HG03066 (cell line): ENCODE data around the gene SLC29A3.

ENCODE experiments used
- ATAC-seq: cut with Tn5 transposase; IDR thresholded peaks from one replicate; pipeline ENCODE4 v1.9.1; 2021; ENCODE audit warnings: low read depth; ENCODE audit not compliant: unreplicated experiment

Gene SLC29A3

GRCh38 chr10:71388583-71389310 is 69.7 kb downstream of the SLC29A3 start:
- ATAC-seq = no peak

DNA sequence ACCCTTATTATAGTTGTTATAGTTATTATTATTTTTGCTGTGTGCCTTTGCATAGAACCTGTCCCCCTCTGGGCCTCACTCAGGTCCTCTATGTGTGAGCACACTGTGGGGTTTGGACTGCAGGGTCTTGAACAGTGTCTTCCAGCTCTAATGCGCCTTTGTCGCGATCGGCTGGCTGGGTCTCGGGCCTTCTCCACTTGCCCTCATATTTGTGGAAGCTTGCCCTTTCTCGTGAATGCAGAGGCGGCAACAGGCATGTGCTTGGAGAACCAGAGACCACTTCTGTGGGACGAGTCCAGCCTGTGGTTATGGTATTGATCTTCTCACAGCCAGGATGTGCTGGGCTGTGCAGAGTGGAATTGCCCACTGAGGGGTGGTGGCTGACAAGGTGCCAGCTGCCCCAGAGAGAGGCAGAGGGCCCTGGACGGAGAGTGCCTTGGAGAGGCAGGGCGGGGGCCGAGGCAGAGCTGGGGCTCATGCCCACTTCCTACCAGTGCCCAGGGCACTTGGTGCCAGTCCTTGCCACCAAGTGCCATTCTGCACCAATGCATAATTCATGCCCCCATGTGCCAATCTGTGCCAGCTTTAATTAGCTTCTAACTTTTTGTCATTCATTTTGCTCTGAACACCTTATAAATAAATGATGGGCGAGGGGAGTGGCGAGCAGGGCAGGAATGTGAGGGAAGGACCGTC is 70.9 kb downstream of the SLC29A3 start:
- ATAC-seq = no peak

GRCh38 chr10:71390461-71390835 is 71.4 kb downstream of the SLC29A3 start:
- no peak for ATAC-seq

- ATAC-seq = no peak
Observed at GRCh38 chr10:71390921-71391690, 72.0 kb downstream of the SLC29A3 start.

DNA sequence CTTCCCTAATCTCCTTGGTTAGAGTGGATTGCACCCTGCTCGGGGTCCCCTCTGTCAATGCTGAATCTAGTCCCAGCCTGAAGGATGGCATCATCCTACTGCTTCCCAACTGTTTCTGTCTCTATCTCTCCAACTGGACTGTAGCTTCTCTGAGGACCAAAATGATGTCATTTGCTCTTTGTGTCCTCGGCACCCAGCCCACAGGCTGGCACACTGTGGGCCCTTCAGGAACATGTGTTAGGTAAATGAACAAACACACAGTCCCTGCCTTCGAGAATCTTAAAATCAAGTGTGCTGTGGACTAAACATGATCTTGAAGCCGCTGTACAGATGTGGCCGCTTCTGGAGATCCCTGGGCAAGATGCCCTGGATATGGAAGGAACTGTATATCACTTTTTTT is 72.6 kb downstream of the SLC29A3 start:
- no peak for ATAC-seq

DNA sequence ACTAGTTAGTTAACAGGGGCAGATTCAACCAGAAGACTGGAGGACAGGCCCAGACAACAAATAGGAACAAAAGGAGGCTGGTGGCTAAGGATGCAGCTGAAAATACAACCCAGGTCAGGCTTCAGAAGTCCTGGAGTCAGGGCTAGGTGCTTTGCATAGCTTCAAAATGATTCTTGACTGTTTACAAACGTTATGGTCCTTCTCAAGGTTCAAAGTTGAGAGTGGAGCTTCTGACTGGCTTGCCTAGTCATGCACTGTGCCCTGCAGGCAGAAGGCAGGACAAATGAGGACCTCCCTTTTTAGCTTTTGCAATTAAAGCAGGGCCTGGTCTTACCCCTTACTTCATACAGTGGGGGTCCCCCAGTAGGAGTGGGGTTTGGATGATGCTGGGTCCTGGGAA is 73.2 kb downstream of the SLC29A3 start:
- no peak for ATAC-seq

GRCh38 chr10:71392791-71393781 is 74.0 kb downstream of the SLC29A3 start:
- ATAC-seq = no peak

- ATAC-seq = no peak
Observed at GRCh38 chr10:71393841-71394475, 74.9 kb downstream of the SLC29A3 start.

GRCh38 chr10:71394926-71395562 is 76.0 kb downstream of the SLC29A3 start:
- no peak for ATAC-seq

DNA sequence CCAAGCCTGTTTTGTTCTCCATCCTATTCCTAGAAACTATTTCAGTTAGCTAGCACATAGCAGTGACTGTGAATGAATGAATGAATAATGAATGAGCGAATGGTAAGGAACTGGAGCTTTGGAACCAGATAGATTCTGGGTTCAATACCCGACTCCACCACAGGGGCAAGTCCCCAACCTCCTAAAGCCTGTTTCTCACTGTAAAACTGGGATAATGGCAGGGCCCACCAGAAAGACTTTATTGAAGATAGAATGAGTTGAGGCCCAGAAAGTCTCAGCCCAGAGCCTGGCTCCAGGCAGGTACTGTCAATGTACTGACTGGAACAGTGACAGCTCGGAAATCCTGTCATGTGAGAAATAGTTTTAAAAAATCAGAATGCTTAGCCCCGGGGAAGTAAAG is 76.6 kb downstream of the SLC29A3 start:
- ATAC-seq = no peak

DNA sequence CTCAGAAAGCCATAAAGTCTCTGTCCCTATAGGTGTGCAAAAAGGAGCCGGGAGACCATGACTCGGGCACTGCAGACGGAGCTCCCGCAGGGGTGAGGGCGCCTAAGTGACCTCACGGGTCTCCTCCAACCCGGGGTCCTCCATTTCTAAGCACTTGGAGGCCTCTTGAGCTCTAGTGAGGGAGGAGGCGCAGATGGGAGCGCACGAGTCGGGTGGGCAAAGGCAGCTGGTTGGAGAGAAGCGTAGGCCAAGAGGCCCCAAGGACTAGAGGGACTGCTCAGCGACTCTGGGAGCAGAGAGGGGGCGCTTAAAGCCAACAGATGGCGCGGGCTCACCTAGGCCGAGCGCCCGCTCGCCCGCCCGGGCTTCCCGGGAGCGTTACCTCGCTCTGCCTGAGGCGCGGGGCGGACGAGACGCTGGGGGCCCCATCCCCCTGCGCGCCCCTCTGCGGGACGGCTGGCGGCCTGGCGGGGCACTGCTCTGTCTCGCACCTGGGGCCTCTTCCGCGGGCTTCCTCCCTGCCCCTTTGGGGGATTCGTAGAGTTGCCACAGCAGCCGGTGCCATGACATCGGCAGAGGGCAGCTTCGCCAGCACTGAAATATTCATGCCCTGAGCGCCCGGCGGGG is 77.1 kb downstream of the SLC29A3 start:
- ATAC-seq = no peak

DNA sequence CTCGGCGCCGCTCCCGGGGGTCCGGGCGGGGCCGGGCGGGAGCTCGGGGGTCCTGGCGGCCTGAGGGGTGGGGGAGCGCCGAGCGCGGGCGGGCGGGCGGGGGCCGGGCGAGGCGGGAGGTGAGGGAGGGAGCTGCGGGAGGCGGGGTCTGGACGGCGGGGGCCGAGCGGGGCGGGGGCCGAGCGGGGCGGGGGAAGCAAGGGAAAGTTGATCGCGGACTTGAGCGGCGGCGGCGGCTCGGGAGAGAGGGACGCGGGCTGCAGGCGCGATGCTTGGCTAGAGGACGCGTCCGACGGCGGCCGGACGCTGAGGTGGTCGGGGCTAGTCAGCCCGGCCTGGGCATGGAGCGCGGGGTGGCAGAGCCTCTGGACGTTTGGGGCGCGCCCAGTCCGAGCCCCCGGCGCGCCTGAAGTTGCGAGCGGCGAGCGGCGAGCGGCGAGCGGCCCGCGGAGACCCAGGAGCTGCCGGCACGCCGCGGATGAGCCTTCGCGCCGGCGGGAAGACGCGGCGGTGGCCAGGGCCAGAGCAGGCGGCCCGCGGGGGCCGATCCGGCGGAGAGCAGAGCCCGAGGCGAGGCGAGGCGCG is 77.7 kb downstream of the SLC29A3 start, which contains the start of gene CDH23:
TSS of gene CDH23 (plus strand) at position 210 of the 585 bp plus-strand sequence. CDS start 42,912 bp downstream, outside the sequence.
- no peak for ATAC-seq

- no peak for ATAC-seq
Observed at GRCh38 chr10:71397296-71398212, 78.5 kb downstream of the SLC29A3 start.

DNA sequence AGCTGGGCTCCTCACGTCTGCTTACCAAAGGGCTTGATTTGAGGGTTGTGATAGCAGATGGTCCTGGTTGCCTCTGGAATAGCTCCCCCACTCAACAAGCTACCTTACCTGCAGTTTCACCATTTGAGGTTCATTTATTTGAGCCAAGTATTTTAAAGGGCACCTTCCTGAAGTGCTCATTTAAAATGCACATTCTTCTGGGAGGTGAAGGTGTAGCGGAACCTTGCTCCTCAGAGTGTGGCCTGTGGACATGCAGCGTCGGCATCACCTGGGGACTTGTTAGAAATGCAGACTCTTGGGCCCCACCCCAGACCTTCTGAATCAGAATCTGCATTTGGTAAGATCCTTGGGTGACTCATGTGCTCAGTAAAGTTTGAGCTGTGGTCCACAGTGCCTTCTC is 79.9 kb downstream of the SLC29A3 start:
- ATAC-seq = no peak

DNA sequence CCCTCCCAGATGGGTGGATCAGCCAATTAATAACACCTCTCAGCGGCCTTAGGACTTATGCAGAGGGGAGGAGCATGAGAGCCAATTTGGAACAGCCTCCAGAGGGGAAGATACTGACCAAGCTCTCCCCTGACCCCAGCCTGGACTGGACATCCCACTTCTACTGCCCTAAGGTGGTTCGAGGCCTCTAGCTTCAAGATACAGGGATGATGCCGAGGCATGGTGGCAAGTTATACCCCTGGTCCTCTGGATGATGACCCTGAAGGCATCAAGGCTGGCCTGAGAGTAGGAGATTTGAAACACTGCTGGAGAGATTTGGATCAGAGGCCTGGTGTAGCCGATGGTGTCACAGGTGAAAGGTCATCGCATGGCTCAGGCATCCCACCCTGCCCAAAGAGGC is 80.9 kb downstream of the SLC29A3 start:
- ATAC-seq = no peak

- ATAC-seq = no peak
Observed at GRCh38 chr10:71401056-71401455, 82.0 kb downstream of the SLC29A3 start.

DNA sequence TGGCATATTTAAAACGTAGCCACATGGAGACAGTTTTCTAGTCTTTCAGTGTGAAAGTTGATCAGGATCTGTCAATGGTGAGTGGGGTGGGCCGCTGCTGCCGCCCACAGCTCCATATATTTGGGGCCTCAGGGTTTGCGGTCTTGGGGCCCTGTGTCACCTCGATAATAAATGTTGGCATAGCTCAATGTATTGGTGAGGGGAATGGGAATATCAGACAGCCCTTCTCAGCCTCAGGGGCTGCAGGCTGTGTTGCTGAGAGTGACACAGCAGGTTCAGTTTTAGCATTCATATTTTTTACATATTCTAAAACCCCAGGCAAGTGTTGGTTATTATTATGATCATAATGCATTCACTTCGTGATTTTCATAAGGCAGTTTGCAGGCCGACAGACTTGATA is 82.9 kb downstream of the SLC29A3 start:
- ATAC-seq = no peak
